Tibial artery (tissue), 4 donors: ENCODE measurements around the gene CDCA7.
"Not testable (repeated sequence)": the region's sequence is repeated elsewhere in the genome, so short reads cannot be mapped to it uniquely, and the experiment has no call there.

Source experiments
- DNase-seq, 2 donors: peaks; one replicate each; pipeline ENCODE4 v3.0.0-alpha.2; 2019
- H3K27ac ChIP-seq, 2 donors: fragments of 200-600 bp; sonication (generic) in 1 of 2; 1 replicate in 1 of 2; 2 replicates in 1 of 2; pipeline ENCODE4 v1.5.1; 2018 to 2019; ENCODE audit warnings: mild to moderate bottlenecking in 1 of 2
- H3K27me3 ChIP-seq, 2 donors: fragments of 200-600 bp; sonication (generic) in 1 of 2; one replicate each; pipeline versions ENCODE4 v1.5.1 to v1.6.0; 2016 to 2019
- H3K36me3 ChIP-seq, 3 donors: fragments of 200-600 bp; sonication (generic) in 2 of 3; one replicate each; pipeline ENCODE4 v1.5.1; 2016 to 2019; ENCODE audit warnings: mild to moderate bottlenecking in 2 of 3
- H3K4me1 ChIP-seq, 4 donors: fragments of 200-600 bp; sonication (generic) in 2 of 4; 1 replicate in 3 of 4; 2 replicates in 1 of 4; pipeline ENCODE4 v1.5.1; 2016 to 2019
- H3K4me3 ChIP-seq, 2 donors: fragments of 200-600 bp; sonication (generic) in 1 of 2; 1 replicate in 1 of 2; 2 replicates in 1 of 2; pipeline ENCODE4 v1.5.1; 2018 to 2019; ENCODE audit warnings: mild to moderate bottlenecking in 2 of 2
- H3K9me3 ChIP-seq, 3 donors: fragments of 200-600 bp; sonication (generic) in 1 of 3; one replicate each; pipeline ENCODE4 v1.5.1; 2016 to 2019
- intact Hi-C: fragments of 100-400 bp; cut with DNase I; formaldehyde crosslinking; loops from one replicate; pipeline ENCODE4 v1.15.0; 2023; ENCODE audit warnings: low total_unique reads
- TF ChIP-seq, protein P1 (sequence below), 2 experiments: fragments of 200-600 bp in 1 of 2; fragments of 450-650 bp in 1 of 2; IDR thresholded peaks; one replicate each; pipeline ENCODE4 v1.5.1; 2017 to 2019; ENCODE audit warnings: antibody characterized with exemption in 2 of 2, mild to moderate bottlenecking in 1 of 2, moderate library complexity in 1 of 2

The CDCA7 gene

GRCh38 chr2:173359231-173359630, 4.6 kb downstream of the CDCA7 start:
- no peak for DNase-seq
- H3K27ac ChIP-seq, result no peak overlapping the region
- peaks cover 0 to 17% (median 13%) of the 10 kb centered on the region in 4 donors for H3K4me1 ChIP-seq
- peaks cover 0 to 27% of the 10 kb centered on the region in 2 donors for H3K27me3 ChIP-seq
- no peak overlapping the region for H3K4me3 ChIP-seq
- TF ChIP-seq, protein P1, sequence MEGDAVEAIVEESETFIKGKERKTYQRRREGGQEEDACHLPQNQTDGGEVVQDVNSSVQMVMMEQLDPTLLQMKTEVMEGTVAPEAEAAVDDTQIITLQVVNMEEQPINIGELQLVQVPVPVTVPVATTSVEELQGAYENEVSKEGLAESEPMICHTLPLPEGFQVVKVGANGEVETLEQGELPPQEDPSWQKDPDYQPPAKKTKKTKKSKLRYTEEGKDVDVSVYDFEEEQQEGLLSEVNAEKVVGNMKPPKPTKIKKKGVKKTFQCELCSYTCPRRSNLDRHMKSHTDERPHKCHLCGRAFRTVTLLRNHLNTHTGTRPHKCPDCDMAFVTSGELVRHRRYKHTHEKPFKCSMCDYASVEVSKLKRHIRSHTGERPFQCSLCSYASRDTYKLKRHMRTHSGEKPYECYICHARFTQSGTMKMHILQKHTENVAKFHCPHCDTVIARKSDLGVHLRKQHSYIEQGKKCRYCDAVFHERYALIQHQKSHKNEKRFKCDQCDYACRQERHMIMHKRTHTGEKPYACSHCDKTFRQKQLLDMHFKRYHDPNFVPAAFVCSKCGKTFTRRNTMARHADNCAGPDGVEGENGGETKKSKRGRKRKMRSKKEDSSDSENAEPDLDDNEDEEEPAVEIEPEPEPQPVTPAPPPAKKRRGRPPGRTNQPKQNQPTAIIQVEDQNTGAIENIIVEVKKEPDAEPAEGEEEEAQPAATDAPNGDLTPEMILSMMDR (IDR thresholded peaks at IDR 0.05), result no peak
- no peaks in the 10 kb centered on the region for H3K9me3 ChIP-seq
- H3K36me3 ChIP-seq, result no peaks in the 10 kb centered on the region
- intact Hi-C loops, result no loop called here

DNA sequence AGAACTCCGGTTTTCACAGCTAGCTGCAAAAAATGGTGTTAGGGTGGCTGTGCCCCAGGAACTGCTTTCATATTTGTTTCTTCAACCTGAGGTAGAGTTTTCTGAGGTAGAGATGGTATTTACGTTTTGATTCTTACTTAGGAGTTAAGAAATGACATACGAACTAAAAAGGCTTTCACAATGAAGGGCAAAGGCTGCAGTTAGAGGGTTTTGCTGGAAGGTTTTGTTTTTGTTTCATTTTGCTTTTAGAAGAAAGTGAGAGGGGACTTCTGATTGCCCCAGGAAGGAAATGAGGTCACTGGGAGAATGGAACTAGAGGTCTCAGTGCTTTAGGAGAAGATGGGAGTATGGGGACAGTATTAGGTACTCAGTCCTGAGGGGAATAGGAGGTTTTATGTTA, 15.5 kb downstream of the CDCA7 start:
- DNase-seq, result no peak
- H3K27me3 ChIP-seq, result no peaks in the 10 kb centered on the region
- TF ChIP-seq, protein P1 (IDR thresholded peaks at IDR 0.05), result no peak
- intact Hi-C loops, result no loop called here
- H3K27ac ChIP-seq, result no peak overlapping the region
- no peak overlapping the region for H3K4me3 ChIP-seq
- no peaks in the 10 kb centered on the region for H3K4me1 ChIP-seq
- no peaks in the 10 kb centered on the region for H3K36me3 ChIP-seq
- H3K9me3 ChIP-seq, result no peaks in the 10 kb centered on the region

DNA sequence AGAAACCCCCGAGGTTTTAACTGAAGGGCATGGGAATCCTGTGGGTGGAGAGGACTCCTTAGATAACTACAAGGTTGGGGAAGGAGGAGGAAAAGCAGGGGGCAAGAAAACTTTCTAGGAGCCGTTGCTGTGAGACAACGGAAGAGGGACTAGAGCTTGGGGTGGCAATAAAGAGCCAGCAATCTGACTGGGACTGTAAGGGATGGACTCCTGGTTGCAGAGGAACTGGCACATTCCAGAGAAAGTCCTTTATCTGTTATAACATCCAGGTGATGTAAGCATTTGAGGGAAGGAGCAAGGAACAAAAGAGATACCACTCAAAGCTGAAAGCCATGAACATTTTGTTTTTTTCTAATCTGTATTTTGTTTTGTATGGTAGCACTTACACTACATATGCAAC, 16.4 kb downstream of the CDCA7 start:
- no peaks in the 10 kb centered on the region for H3K9me3 ChIP-seq
- H3K4me3 ChIP-seq, result no peak overlapping the region
- H3K27me3 ChIP-seq, result no peaks in the 10 kb centered on the region
- intact Hi-C loops, result no loop called here
- no peaks in the 10 kb centered on the region for H3K36me3 ChIP-seq
- no peaks in the 10 kb centered on the region for H3K4me1 ChIP-seq
- DNase-seq, result no peak
- TF ChIP-seq, protein P1 (IDR thresholded peaks at IDR 0.05), result no peak
- H3K27ac ChIP-seq, result no peak overlapping the region

DNA sequence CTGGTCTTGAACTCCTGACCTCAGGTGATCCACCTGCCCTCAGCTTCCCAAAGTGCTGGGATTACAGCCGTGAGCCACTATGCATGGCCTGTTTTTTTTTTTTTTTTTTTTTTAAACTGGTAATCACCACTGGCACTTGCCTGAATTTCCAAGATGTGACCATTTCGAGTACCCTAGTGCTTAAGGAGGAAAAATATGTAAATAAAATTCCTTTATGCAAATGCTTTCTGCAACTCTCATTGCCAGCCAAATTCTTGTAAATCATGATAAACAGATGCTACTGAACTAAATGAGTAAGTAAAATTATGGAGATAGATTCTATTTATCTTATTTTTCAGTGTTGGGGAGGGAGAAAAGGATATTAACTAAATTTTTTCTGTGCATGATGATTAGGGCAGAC, 18.6 kb downstream of the CDCA7 start:
- TF ChIP-seq, protein P1 (IDR thresholded peaks at IDR 0.05), result no peak
- Histone ChIP-seq H3K4me1 (no peaks in the 10 kb centered on the region), H3K27ac (no peak overlapping the region), H3K27me3 (no peaks in the 10 kb centered on the region), H3K36me3 (no peaks in the 10 kb centered on the region), H3K4me3 (no peak overlapping the region), H3K9me3 (no peaks in the 10 kb centered on the region)
- intact Hi-C loops, result no loop called here
- no peak for DNase-seq

DNA sequence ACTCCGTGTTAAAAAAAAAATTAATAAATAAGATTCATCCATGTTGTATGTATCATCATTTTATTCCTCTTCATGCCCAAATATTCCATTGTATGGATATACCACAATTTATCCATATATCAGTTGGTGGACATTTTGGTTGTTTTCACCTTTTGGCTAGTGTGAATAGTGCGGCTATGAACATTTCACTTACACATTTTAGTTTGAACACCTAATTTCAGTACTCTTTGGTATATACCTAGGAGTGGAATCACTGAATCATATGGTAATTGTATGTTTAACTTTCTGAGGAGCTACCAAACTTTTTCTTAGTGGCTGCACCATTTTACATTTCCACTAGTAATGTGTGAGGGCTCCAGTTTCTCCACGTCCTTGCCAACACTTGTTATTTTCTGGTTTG, 20.0 kb downstream of the CDCA7 start:
- H3K4me3 ChIP-seq, result no peak overlapping the region
- H3K36me3 ChIP-seq, result no peaks in the 10 kb centered on the region
- no peaks in the 10 kb centered on the region for H3K4me1 ChIP-seq
- H3K27me3 ChIP-seq, result no peaks in the 10 kb centered on the region
- no peak overlapping the region for H3K27ac ChIP-seq
- TF ChIP-seq, protein P1 (IDR thresholded peaks at IDR 0.05), result no peak
- intact Hi-C loops, result no loop called here
- H3K9me3 ChIP-seq, result no peaks in the 10 kb centered on the region
- DNase-seq, result no peak

DNA sequence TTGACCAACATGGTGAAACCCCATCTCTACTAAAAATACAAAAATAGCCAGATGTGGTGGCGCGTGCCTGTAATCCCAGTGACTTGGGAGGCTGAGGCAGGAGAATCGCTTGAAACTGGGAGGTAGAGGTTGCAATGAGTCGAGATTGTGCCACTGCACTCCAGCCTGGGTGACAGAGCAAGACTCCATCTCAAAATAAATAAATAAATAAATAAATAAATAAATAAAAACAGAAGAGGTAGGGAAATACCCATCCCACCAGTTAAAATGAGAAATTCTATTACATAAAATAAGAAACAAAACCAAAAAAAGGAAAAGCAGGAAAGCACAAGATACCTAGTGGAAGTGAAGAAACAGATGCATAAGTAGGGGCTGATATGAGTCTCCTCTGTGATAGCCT, 30.9 kb downstream of the CDCA7 start:
- H3K36me3 ChIP-seq, intact Hi-C loops, H3K9me3 ChIP-seq, H3K27me3 ChIP-seq, H3K4me3 ChIP-seq, DNase-seq, H3K4me1 ChIP-seq, H3K27ac ChIP-seq: not testable (repeated sequence)
